SU-DHL-6 (cell line): Measurements from ENCODE around the gene CRX.

ENCODE experiments used
- H2AFZ ChIP-seq: fragments of 200-600 bp; sonication (generic); 2 replicates; pipeline ENCODE4 v1.6.1; 2014; ENCODE audit warnings: low read depth, mild to moderate bottlenecking, moderate library complexity, mixed read lengths, antibody characterized with exemption, low read length; ENCODE audit not compliant: severe bottlenecking
- H3F3A ChIP-seq: fragments of 200-600 bp; shearing (Covaris generic); 2 replicates; pipeline ENCODE4 v1.6.0; 2016; ENCODE audit warnings: antibody characterized with exemption, mild to moderate bottlenecking; ENCODE audit not compliant: insufficient read depth
- H3K27ac ChIP-seq: fragments of 200-600 bp; sonication (generic); 2 replicates; pipeline ENCODE4 v1.5.1; 2016; ENCODE audit warnings: low read depth, mild to moderate bottlenecking, low read length, moderate library complexity, mixed read lengths
- H3K27me3 ChIP-seq: fragments of 200-600 bp; sonication (generic), shearing (Covaris generic); 2 replicates; pipeline ENCODE4 v1.6.0; 2014; ENCODE audit warnings: mild to moderate bottlenecking, low read length
- H3K36me3 ChIP-seq: fragments of 200-600 bp; sonication (generic); 2 replicates; pipeline ENCODE4 v1.6.1; 2014; ENCODE audit warnings: mild to moderate bottlenecking, low read length, mixed read lengths
- H3K4me2 ChIP-seq: fragments of 300-600, 200-600 bp; shearing (Covaris generic), sonication (generic); 2 replicates; pipeline ENCODE4 v1.6.0; 2014; ENCODE audit warnings: low read length, low read depth, mild to moderate bottlenecking; ENCODE audit not compliant: poor library complexity, severe bottlenecking
- H3K4me3 ChIP-seq: fragments of 200-600 bp; sonication (generic); 2 replicates; pipeline ENCODE4 v1.5.1; 2014; ENCODE audit warnings: antibody characterized with exemption, low read length, mild to moderate bottlenecking, mixed read lengths; ENCODE audit not compliant: insufficient read depth, poor library complexity, severe bottlenecking
- H3K79me2 ChIP-seq: fragments of 200-600 bp; sonication (generic); 2 replicates; pipeline ENCODE4 v1.6.1; 2014; ENCODE audit warnings: mild to moderate bottlenecking, low read length, moderate library complexity; ENCODE audit not compliant: insufficient read depth
- H3K9ac ChIP-seq: fragments of 200-600 bp; sonication (generic); 2 replicates; pipeline ENCODE4 v1.7.0; 2014; ENCODE audit warnings: mild to moderate bottlenecking, low read length
- H3K9me2 ChIP-seq: fragments of 200-600 bp; sonication (generic); replicated peaks from 2 replicates; pipeline ENCODE4 v1.6.1; 2014; ENCODE audit warnings: low read length; ENCODE audit not compliant: insufficient read depth
- H3K9me3 ChIP-seq: fragments of 200-600 bp; sonication (generic); 2 replicates; pipeline ENCODE4 v1.6.1; 2014; ENCODE audit warnings: low read length, mixed read lengths; ENCODE audit not compliant: insufficient read depth
- H4K20me1 ChIP-seq: fragments of 200-600 bp; sonication (generic); 2 replicates; pipeline ENCODE4 v1.6.1; 2014; ENCODE audit warnings: low read depth, mild to moderate bottlenecking, antibody characterized with exemption, low read length, moderate library complexity, mixed read lengths
- EZH2phosphoT487 ChIP-seq: fragments of 200-600 bp; sonication (generic), shearing (Covaris generic); conservative IDR thresholded peaks from 2 replicates; pipeline ENCODE4 v1.6.1; 2018; ENCODE audit warnings: mild to moderate bottlenecking, antibody characterized with exemption, low read length, moderate library complexity, mixed read lengths
- TF ChIP-seq, protein P1 (sequence below): fragments of 200-600 bp; sonication (generic); IDR thresholded peaks from one replicate; pipeline ENCODE4 v1.5.1; 2017; ENCODE audit warnings: antibody characterized with exemption, mild to moderate bottlenecking, low read length, moderate library complexity; ENCODE audit not compliant: insufficient read depth, poor library complexity, severe bottlenecking

CRX gene

DNA sequence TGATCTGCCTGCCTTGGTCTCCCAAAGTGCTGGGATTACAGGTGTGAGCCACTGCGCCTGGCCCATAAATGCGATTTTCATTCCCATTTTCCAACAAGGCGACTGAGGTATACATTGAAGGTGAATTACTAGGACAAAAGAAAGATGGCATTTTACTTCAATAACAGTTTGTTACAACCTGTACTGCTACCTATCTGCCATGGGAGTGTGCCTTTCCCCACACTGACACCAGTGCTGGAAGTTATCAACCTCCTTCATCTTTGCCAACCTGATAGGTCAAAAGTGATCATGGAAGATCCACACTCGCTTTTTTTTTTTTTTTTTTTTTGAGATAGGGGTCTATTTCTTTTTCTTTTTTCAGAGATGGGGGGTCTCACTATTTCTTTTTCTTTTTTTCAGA lies 11.0 kb downstream of the CRX start:
- H3K4me2 ChIP-seq = no peak overlapping the region
- H3K27ac ChIP-seq = no peak overlapping the region
- TF ChIP-seq, protein P1, sequence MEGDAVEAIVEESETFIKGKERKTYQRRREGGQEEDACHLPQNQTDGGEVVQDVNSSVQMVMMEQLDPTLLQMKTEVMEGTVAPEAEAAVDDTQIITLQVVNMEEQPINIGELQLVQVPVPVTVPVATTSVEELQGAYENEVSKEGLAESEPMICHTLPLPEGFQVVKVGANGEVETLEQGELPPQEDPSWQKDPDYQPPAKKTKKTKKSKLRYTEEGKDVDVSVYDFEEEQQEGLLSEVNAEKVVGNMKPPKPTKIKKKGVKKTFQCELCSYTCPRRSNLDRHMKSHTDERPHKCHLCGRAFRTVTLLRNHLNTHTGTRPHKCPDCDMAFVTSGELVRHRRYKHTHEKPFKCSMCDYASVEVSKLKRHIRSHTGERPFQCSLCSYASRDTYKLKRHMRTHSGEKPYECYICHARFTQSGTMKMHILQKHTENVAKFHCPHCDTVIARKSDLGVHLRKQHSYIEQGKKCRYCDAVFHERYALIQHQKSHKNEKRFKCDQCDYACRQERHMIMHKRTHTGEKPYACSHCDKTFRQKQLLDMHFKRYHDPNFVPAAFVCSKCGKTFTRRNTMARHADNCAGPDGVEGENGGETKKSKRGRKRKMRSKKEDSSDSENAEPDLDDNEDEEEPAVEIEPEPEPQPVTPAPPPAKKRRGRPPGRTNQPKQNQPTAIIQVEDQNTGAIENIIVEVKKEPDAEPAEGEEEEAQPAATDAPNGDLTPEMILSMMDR = no peak
- no peak for TF ChIP-seq EZH2phosphoT487
- no peaks in the 10 kb centered on the region for H3K9me3 ChIP-seq
- H3K79me2 ChIP-seq = no peaks in the 10 kb centered on the region
- H3K9me2 ChIP-seq = no peaks in the 10 kb centered on the region
- no peaks in the 10 kb centered on the region for H3K27me3 ChIP-seq
- no peak overlapping the region for H3K9ac ChIP-seq
- no peak overlapping the region for H3K4me3 ChIP-seq
- H2AFZ ChIP-seq = no peak overlapping the region
- H3K36me3 ChIP-seq = no peaks in the 10 kb centered on the region
- H4K20me1 ChIP-seq = no peaks in the 10 kb centered on the region
- H3F3A ChIP-seq = no peaks in the 10 kb centered on the region

DNA sequence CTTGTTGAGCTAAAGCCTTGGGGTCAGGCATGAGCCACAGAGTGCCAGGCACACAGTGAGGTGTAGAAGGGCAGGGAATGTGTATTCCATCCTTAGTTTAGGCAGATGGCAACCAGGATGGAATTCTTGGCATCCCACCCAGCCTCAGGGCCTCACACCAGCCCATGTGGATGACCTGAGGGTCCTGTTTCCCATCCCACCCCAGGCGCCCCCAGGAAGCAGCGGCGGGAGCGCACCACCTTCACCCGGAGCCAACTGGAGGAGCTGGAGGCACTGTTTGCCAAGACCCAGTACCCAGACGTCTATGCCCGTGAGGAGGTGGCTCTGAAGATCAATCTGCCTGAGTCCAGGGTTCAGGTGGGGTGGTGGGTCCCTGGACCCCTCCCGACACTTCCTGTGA lies 14.3 kb downstream of the CRX start:
- no peak overlapping the region for H2AFZ ChIP-seq
- H3K9me3 ChIP-seq = no peaks in the 10 kb centered on the region
- H3K79me2 ChIP-seq = no peaks in the 10 kb centered on the region
- no peak overlapping the region for H3K4me2 ChIP-seq
- H3K27ac ChIP-seq = no peak overlapping the region
- H4K20me1 ChIP-seq = no peaks in the 10 kb centered on the region
- H3F3A ChIP-seq = no peaks in the 10 kb centered on the region
- H3K9ac ChIP-seq = no peak overlapping the region
- no peaks in the 10 kb centered on the region for H3K36me3 ChIP-seq
- H3K9me2 ChIP-seq = no peaks in the 10 kb centered on the region
- no peak for TF ChIP-seq EZH2phosphoT487
- TF ChIP-seq, protein P1 = no peak
- H3K4me3 ChIP-seq = no peak overlapping the region
- no peaks in the 10 kb centered on the region for H3K27me3 ChIP-seq

DNA sequence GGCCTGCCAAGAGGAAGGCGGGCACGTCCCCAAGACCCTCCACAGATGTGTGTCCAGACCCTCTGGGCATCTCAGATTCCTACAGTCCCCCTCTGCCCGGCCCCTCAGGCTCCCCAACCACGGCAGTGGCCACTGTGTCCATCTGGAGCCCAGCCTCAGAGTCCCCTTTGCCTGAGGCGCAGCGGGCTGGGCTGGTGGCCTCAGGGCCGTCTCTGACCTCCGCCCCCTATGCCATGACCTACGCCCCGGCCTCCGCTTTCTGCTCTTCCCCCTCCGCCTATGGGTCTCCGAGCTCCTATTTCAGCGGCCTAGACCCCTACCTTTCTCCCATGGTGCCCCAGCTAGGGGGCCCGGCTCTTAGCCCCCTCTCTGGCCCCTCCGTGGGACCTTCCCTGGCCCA lies 17.7 kb downstream of the CRX start:
- no peak for TF ChIP-seq EZH2phosphoT487
- TF ChIP-seq, protein P1 = no peak
- no peak overlapping the region for H3K4me3 ChIP-seq
- no peak overlapping the region for H3K9ac ChIP-seq
- H4K20me1 ChIP-seq = no peaks in the 10 kb centered on the region
- no peaks in the 10 kb centered on the region for H3K27me3 ChIP-seq
- no peak overlapping the region for H3K27ac ChIP-seq
- H3K79me2 ChIP-seq = no peaks in the 10 kb centered on the region
- H2AFZ ChIP-seq = no peak overlapping the region
- H3K9me2 ChIP-seq = no peaks in the 10 kb centered on the region
- H3K9me3 ChIP-seq = no peaks in the 10 kb centered on the region
- no peaks in the 10 kb centered on the region for H3K36me3 ChIP-seq
- H3K4me2 ChIP-seq = no peak overlapping the region
- no peaks in the 10 kb centered on the region for H3F3A ChIP-seq
